ENCODE data around the gene PDCD10.

DNA sequence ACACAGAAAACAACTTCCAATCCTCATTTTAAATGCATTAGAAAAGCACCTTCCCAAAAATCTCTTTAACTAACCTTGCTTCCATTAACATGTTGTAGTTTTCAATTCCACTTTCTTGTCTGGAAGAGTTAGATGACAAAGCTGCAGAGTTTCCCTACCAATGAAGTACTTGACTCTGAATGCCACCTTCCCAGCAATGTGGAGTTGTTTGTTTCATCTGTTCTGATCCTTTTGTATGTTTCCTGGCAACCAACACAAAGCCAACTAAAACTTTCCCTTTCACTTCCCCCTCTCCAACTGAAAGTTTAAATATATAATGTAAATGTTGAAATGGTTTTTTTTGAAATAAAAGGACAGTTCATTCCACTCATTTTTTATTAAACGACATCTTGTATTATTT lies 80.9 kb downstream of the PDCD10 start, which contains the start of gene WDR49:
- TF ChIP-seq POLR2AphosphoS5 (IDR thresholded peaks at IDR 0.05) (no peak), POLR2A (IDR thresholded peaks at IDR 0.05) (no peak)
